Lung (tissue), 12 donors: ENCODE results near the gene WDR93. TPM values are rescaled to one million over a fixed set of nuclear protein-coding genes. Genes with fewer than 3 reads are reported as not detected.

Source experiments
- ATAC-seq: fragments of 200-7000 bp; cut with Tn5 transposase; one replicate; pipeline ENCODE4 v1.9.1; 2020; ENCODE audit warnings: moderate number of reproducible peaks; ENCODE audit not compliant: insufficient read depth, low FRiP score
- DNase-seq, 3 donors: peaks; one replicate each; pipeline ENCODE4 v3.0.0-alpha.2; 2013 to 2017
- H3K27ac ChIP-seq, 2 donors: one replicate each; pipeline ENCODE4 v1.5.1; 2013; ENCODE audit warnings: mild to moderate bottlenecking in 2 of 2, moderate library complexity in 2 of 2, control low read depth in 1 of 2, inconsistent platforms in 1 of 2, low read depth in 1 of 2, low read length in 1 of 2
- H3K27me3 ChIP-seq, 3 donors: one replicate each; pipeline ENCODE4 v1.5.1; 2013; ENCODE audit warnings: low read length in 2 of 3; ENCODE audit not compliant: control insufficient read depth in 3 of 3, insufficient read depth in 3 of 3
- H3K36me3 ChIP-seq, 4 donors: one replicate each; pipeline ENCODE4 v1.5.1; 2013; ENCODE audit warnings: low read length in 4 of 4, mild to moderate bottlenecking in 1 of 4, moderate library complexity in 1 of 4; ENCODE audit not compliant: control insufficient read depth in 4 of 4, insufficient read depth in 4 of 4
- H3K4me1 ChIP-seq, 5 donors: one replicate each; pipeline ENCODE4 v1.5.1; 2013; ENCODE audit warnings: low read length in 5 of 5, mild to moderate bottlenecking in 2 of 5, moderate library complexity in 1 of 5; ENCODE audit not compliant: control insufficient read depth in 5 of 5, insufficient read depth in 5 of 5
- H3K4me3 ChIP-seq: one replicate; pipeline ENCODE4 v1.5.1; 2013; ENCODE audit warnings: mild to moderate bottlenecking, control low read depth, moderate library complexity
- H3K9ac ChIP-seq, 2 donors: one replicate each; pipeline ENCODE4 v1.5.1; 2013; ENCODE audit warnings: low read length in 2 of 2, control low read depth in 1 of 2; ENCODE audit not compliant: insufficient read depth in 1 of 2
- H3K9me3 ChIP-seq, 4 donors: one replicate each; pipeline ENCODE4 v1.5.1; 2013; ENCODE audit warnings: low read length in 3 of 4, mild to moderate bottlenecking in 1 of 4, moderate library complexity in 1 of 4; ENCODE audit not compliant: control insufficient read depth in 4 of 4, insufficient read depth in 3 of 4
- CTCF ChIP-seq: IDR thresholded peaks from 2 replicates; pipeline ENCODE4 v1.5.1; 2012; ENCODE audit warnings: mild to moderate bottlenecking; ENCODE audit errors: control extremely low read depth, extremely low read depth
- WGBS, 2 donors: extraction: QIAGEN DNeasy Blood & Tissue Kit; methylation state at CpG; one replicate each; pipeline ENCODE4 v1.1.7; 2013; 5-methylcytosine and 5-hydroxymethylcytosine counted together
- polyA plus RNA-seq, 2 donors: library from polyadenylated mRNA; stranded (reverse); fragments of 200-250 nt; gene quantifications; one replicate each; pipeline ENCODE4 v1.2.1, GENCODE V29; 2013
- total RNA-seq, 2 donors: library from RNA; depleted of rRNA in 1 of 2; stranded (reverse); fragments of >200 nt in 1 of 2; gene quantifications; one replicate each; pipeline ENCODE4 v1.2.1, GENCODE V29; 2014 to 2021
- donor health status: control.
- donor health status: control.
- donor health status: Bipolar disorder and iron deficiency.
- donor health status: healthy.
- donor health status: DM: yes; HTN: yes; CAD: no.

WDR93 gene
- total and polyA plus RNA-seq, 4 donors: 0.95 to 3.8 (median 2.2) TPM

- Histone ChIP-seq H3K9ac (no peak overlapping the region), H3K4me3 (no peak overlapping the region), H3K4me1 (peaks cover 0 to 20% (median 4%) of the 10 kb centered on the region in 5 donors), H3K27me3 (no peaks in the 10 kb centered on the region), H3K9me3 (no peaks in the 10 kb centered on the region), H3K36me3 (no peaks in the 10 kb centered on the region), H3K27ac (no peak overlapping the region)
- no peak for DNase-seq
- no peak for TF ChIP-seq CTCF
- ATAC-seq: no peak
- 86 to 92% methylated on average over 2 of the region's 2 CpGs for WGBS, 2 donors
These were observed 31.3 kb upstream of the WDR93 start for GRCh38 chr15:89659295-89659694.

- Histone ChIP-seq H3K27me3 (no peaks in the 10 kb centered on the region), H3K4me1 (peaks cover 0 to 22% (median 4%) of the 10 kb centered on the region in 5 donors), H3K9me3 (peaks cover 0 to 1% (median 0%) of the 10 kb centered on the region in 4 donors), H3K4me3 (no peak overlapping the region), H3K9ac (no peak overlapping the region), H3K36me3 (no peaks in the 10 kb centered on the region), H3K27ac (no peak overlapping the region)
- TF ChIP-seq CTCF: no peak
- ATAC-seq (no peak), DNase-seq (no peak)
- 89 to 93% methylated on average over 2 of the region's 2 CpGs for WGBS, 2 donors
These were observed 30.1 kb upstream of the WDR93 start for GRCh38 chr15:89660556-89660955.

- peak; percentile 74 to 79 (median 75) for DNase-seq
- no peak overlapping the region for H3K4me3 ChIP-seq
- H3K9ac ChIP-seq: peak overlapping the region; percentile 46 to 61
- H3K27me3 ChIP-seq: no peaks in the 10 kb centered on the region
- peaks cover 0 to 25% (median 5%) of the 10 kb centered on the region in 5 donors for H3K4me1 ChIP-seq
- 37 to 47% methylated on average over 11 of the region's 11 CpGs for WGBS, 2 donors
- H3K27ac ChIP-seq: peak overlapping the region in 1 of 2 donors; percentile 27
- no peak for TF ChIP-seq CTCF
- peaks cover 0 to 1% (median 0%) of the 10 kb centered on the region in 4 donors for H3K9me3 ChIP-seq
- no peaks in the 10 kb centered on the region for H3K36me3 ChIP-seq
- ATAC-seq: peak; percentile 72
These were observed 27.6 kb upstream of the WDR93 start for GRCh38 chr15:89662893-89663626.
